BJ (cell line): Measurements from ENCODE around the gene LRBA. TPM values are rescaled to one million over a fixed set of nuclear protein-coding genes. Genes with fewer than 3 reads are reported as not detected.

Experiments
- CTCF ChIA-PET: fragments of 350-600 bp; formaldehyde crosslinking; extraction: SDS; loops from one replicate; lab custom pipeline; 2021; ENCODE audit warnings: antibody characterized with exemption, inconsistent platforms; lab: Yijun Ruan, JAX
- POLR2A ChIA-PET: fragments of 300-600 bp; sonication (Branson Sonifier 250); formaldehyde crosslinking; extraction: SDS; loops from one replicate; lab custom pipeline; 2021; ENCODE audit warnings: antibody characterized with exemption; lab: Charles Lee
- DNase-seq: peaks from one replicate; pipeline ENCODE4 v3.0.0-alpha.2; 2011; ENCODE audit warnings: low read depth
- H3K27me3 ChIP-seq: 2 replicates; pipeline ENCODE4 v1.6.0; 2011; ENCODE audit warnings: low read length; ENCODE audit not compliant: control insufficient read depth, insufficient read depth
- H3K36me3 ChIP-seq: 2 replicates; pipeline ENCODE4 v1.5.1; 2011; ENCODE audit warnings: low read length; ENCODE audit not compliant: control insufficient read depth, insufficient read depth
- H3K4me3 ChIP-seq: 2 replicates; pipeline ENCODE4 v1.5.1; 2011; ENCODE audit warnings: low read depth, mild to moderate bottlenecking, control low read depth, low read length
- polyA plus RNA-seq: library from polyadenylated mRNA; depleted of rRNA; stranded (reverse); fragments of >200 nt; gene quantifications from 2 replicates; pipeline ENCODE4 v1.2.3, GENCODE V29; 2011
- TF ChIP-seq, protein P1 (sequence below): IDR thresholded peaks from 2 replicates; pipeline ENCODE4 v1.5.1; 2011; ENCODE audit warnings: low read depth, mild to moderate bottlenecking, control low read depth, inconsistent platforms, low read length, moderate library complexity; ENCODE audit not compliant: insufficient read depth

LRBA gene
- polyA plus RNA-seq, 1 experiment, result 8.2 TPM

DNA sequence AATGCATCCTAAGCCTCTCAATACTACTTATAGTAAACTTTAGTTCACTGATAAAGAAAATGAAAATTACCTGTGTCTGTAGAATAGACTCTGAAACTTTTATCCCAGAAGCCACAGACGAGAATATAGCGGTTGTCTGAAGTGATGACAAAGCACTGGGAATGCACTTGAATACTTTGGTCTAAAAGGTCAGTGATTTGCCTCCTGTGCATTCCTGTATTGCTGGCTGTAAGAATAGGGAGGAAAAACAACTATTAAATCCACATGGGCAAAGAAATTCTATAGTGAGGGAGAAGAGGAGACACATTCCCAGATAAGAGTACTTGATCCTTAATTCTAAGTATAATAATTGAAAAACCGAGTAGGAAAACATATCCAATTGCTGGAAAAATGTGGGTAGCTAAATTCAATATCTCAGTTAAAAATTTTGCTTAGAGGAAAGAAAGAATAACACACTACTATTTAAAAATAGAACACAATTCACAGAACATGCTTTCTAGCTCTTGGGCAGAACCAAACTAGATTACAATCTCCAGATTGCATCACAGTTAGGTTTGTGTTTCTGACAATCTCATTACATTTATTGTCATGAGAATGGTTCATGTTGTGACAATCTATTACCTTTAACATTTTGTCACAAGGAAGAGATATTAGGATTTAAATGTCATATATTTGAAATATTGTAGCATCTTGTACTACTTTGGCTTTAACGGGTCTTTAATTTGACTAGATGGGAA, 704.8 kb downstream of the LRBA start:
- Histone ChIP-seq H3K36me3 (no peaks in the 10 kb centered on the region), H3K4me3 (no peak overlapping the region), H3K27me3 (no peaks in the 10 kb centered on the region)
- TF ChIP-seq, protein P1, sequence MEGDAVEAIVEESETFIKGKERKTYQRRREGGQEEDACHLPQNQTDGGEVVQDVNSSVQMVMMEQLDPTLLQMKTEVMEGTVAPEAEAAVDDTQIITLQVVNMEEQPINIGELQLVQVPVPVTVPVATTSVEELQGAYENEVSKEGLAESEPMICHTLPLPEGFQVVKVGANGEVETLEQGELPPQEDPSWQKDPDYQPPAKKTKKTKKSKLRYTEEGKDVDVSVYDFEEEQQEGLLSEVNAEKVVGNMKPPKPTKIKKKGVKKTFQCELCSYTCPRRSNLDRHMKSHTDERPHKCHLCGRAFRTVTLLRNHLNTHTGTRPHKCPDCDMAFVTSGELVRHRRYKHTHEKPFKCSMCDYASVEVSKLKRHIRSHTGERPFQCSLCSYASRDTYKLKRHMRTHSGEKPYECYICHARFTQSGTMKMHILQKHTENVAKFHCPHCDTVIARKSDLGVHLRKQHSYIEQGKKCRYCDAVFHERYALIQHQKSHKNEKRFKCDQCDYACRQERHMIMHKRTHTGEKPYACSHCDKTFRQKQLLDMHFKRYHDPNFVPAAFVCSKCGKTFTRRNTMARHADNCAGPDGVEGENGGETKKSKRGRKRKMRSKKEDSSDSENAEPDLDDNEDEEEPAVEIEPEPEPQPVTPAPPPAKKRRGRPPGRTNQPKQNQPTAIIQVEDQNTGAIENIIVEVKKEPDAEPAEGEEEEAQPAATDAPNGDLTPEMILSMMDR, result no peak
- CTCF ChIA-PET, result no interaction called here
- no peak for DNase-seq
- POLR2A ChIA-PET, result no interaction called here

DNA sequence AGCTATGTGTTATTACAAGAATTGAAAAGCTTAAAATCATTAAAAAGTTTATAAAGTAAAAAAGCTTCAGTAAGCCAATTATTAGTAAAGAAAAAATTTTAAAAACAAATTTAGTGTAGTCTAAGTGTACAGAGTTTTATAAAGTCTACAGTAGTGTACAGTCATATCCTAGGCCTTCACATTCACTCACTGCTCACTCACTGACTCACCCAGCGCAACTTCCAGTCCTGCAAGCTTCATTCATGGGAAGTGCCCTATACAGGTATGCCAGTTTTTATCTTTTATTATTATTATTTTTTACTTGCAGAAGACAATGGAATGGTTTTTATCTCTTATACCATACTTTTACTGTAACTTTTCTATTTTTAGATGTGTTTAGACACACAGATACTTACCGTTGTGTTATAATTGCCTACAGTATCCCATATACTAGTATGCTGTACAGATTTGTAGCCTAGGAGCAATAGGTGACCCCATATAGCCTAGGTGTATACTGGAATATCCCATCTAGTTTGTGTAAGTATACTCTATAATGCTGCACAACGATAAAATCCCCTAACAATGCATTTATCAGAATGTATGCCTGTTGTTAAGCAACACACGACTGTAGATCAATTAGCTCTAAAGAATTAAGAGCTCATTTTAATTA, 706.1 kb downstream of the LRBA start:
- TF ChIP-seq, protein P1, result no peak
- Histone ChIP-seq H3K36me3 (no peaks in the 10 kb centered on the region), H3K27me3 (no peaks in the 10 kb centered on the region), H3K4me3 (no peak overlapping the region)
- CTCF ChIA-PET, result interaction anchor here (0.6 to 0.7 kb wide), 2 partner anchors 55 to 559 kb away, joined by 3 to 4 read pairs; no protein-coding TSS in a partner anchor
- POLR2A ChIA-PET, result interaction anchor here (0.6 kb wide), 1 partner anchor 183 kb away, joined by 3 read pairs; no protein-coding TSS in a partner anchor
- no peak for DNase-seq

DNA sequence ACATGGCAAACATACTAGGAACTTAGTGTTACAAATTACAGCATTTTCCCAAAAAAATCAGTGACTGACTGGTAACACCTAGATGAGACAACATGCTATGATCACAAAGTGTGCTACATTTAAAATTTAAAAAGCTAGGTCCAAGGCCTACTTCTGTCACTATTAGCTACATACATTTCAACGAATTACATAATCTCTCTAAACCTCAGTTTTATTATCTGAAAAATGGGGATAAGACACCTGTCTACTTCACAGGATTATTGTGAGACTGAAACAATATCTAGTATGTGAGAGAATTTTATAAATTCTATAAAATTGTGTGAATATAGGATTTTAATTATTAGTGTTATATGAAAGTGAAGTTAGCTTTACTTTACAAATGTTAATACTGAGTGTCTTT, 708.4 kb downstream of the LRBA start:
- Histone ChIP-seq H3K36me3 (no peaks in the 10 kb centered on the region), H3K27me3 (no peaks in the 10 kb centered on the region), H3K4me3 (no peak overlapping the region)
- TF ChIP-seq, protein P1, result no peak
- no peak for DNase-seq
- ChIA-PET CTCF (no interaction called here), POLR2A (no interaction called here)

DNA sequence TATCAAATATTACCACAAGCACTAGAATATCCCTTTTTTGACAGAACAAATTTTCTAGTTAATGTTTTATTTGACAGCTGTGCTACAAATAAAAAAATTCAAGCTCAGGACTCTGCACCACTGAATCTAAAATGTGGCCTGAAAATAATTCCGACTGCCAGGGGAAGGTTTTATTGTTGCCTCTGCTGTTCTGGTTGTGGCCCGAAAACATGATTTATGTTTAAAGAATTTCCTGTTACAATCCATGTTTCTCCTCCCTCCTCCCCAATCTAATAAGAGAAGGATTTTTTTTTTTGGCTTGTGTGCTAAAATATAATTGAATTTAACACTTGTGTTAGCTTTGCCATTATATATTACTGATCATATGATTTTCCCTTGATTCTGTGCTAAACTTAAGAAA, 709.1 kb downstream of the LRBA start:
- TF ChIP-seq, protein P1, result no peak
- no peak for DNase-seq
- Histone ChIP-seq H3K36me3 (no peaks in the 10 kb centered on the region), H3K4me3 (no peak overlapping the region), H3K27me3 (no peaks in the 10 kb centered on the region)
- POLR2A ChIA-PET, result no interaction called here
- CTCF ChIA-PET, result interaction anchor here (0.7 kb wide), 3 partner anchors 9 to 42 kb away, joined by 3 to 6 read pairs (median 4); no protein-coding TSS in a partner anchor

DNA sequence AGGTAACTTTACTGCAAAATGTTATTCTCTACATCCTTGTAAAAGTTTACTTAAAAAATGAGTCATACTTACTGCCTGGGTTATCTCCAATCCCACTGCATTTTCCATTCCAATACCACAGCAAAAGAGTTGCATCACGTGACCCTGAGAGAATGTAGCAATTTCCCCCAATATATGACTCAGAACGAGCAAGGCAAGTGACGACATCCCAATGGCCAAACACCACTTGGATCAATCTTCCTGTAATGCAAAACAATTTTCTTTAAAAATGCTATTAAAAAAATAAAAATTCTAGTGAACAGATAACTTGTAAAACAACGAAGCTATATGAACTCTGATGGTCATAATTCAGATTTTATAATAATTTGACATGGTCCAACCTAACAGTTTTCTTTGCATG, 712.5 kb downstream of the LRBA start:
- peak; percentile 82 for DNase-seq
- Histone ChIP-seq H3K4me3 (no peak overlapping the region), H3K36me3 (no peaks in the 10 kb centered on the region), H3K27me3 (no peaks in the 10 kb centered on the region)
- ChIA-PET CTCF (no interaction called here), POLR2A (no interaction called here)
- TF ChIP-seq, protein P1, result no peak
